ENCODE data around the gene ANKRD39. TPM values are rescaled to one million over a fixed set of nuclear protein-coding genes. Genes with fewer than 3 reads are reported as not detected.

The ANKRD39 gene
- total RNA-seq, 1 experiment from 2014 or later = 19.3 TPM

GRCh38 chr2:96824079-96824870 is 33.5 kb downstream of the ANKRD39 start:
- CTCF ChIA-PET = interaction anchor here (0.8 to 1.6 kb wide), 4 partner anchors 9 to 270 kb away, joined by 3 to 8 read pairs (median 4); partner anchors contain the start of gene ANKRD39
- no peaks in the 10 kb centered on the region for H3K27me3 Mint-ChIP-seq (ENCODE audit: insufficient read depth, unreplicated experiment)
- intact Hi-C loops (cut with micrococcal nuclease; ENCODE audit: unreplicated experiment) = loop anchor here (1.0 kb wide), 1 partner anchor 8 kb away; no protein-coding TSS in a partner anchor

DNA sequence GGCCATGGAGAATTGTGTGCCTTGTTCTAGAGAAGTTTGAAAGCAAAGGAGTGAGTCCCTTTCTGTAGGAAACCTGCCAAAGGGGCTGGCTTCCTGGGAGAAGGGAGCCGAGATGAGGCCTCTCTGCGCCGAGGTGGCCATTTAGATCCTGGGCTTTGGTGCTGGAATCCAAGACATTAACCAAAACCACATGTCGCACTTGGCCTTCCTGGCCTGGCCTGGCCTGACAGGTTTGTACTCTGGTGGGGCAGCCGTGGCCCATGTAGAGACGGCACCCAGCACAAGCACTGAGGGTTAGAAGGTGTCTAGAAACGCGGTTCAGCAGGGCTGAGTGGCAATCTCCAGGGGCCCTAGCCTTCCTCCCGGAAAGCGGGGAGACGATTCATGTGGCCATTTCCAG is 34.6 kb downstream of the ANKRD39 start:
- intact Hi-C loops (cut with micrococcal nuclease; ENCODE audit: unreplicated experiment) = no loop called here
- Mint-ChIP-seq H3K27me3 (ENCODE audit: insufficient read depth, unreplicated experiment) (no peaks in the 10 kb centered on the region), H3K9me3 (ENCODE audit: unreplicated experiment) (no peaks in the 10 kb centered on the region), H3K27ac (ENCODE audit: unreplicated experiment) (peak overlapping the region; percentile 46), H3K4me3 (ENCODE audit: unreplicated experiment) (no peak overlapping the region), H3K4me1 (ENCODE audit: low read depth, unreplicated experiment) (peaks cover 46% of the 10 kb centered on the region), H3K36me3 (ENCODE audit: insufficient read depth, unreplicated experiment) (peaks cover 97% of the 10 kb centered on the region)
- BruUV-seq (replicated peaks) = no TSS peak
- H3K9me3 ChIP-seq = no peaks in the 10 kb centered on the region
- DNase-seq = no peak
- no peaks in the 10 kb centered on the region for H3K27me3 ChIP-seq (replicated peaks; ENCODE audit: control insufficient read depth, insufficient read depth, low read length)
- peaks cover 11% of the 10 kb centered on the region for H3K36me3 ChIP-seq (ENCODE audit: control insufficient read depth, insufficient read depth, low read length)
- TF ChIP-seq CTCF (IDR thresholded peaks at IDR 0.05; ENCODE audit: insufficient read depth in 1 of 2, low read depth in 1 of 2, low read length in 1 of 2, severe bottlenecking in 1 of 2, unreplicated experiment in 1 of 2) = no peak
- ChIA-PET POLR2A (no interaction called here), CTCF (no interaction called here)
- H3K4me3 ChIP-seq (ENCODE audit: low read depth, low read length) = no peak overlapping the region
- H3K4me1 ChIP-seq = peaks cover 59% of the 10 kb centered on the region

More at GRCh38 chr2:96824079-96824870, 33.5 kb downstream of the ANKRD39 start:
- DNase-seq = peak in 1 of 2 experiments; percentile 48
- no TSS peak for BruUV-seq (replicated peaks)
- Mint-ChIP-seq H3K27ac (ENCODE audit: unreplicated experiment) (peak overlapping the region; percentile 46), H3K4me3 (ENCODE audit: unreplicated experiment) (peak overlapping the region; percentile 45), H3K36me3 (ENCODE audit: insufficient read depth, unreplicated experiment) (peaks cover 97% of the 10 kb centered on the region), H3K4me1 (ENCODE audit: low read depth, unreplicated experiment) (peaks cover 39% of the 10 kb centered on the region), H3K9me3 (ENCODE audit: unreplicated experiment) (no peaks in the 10 kb centered on the region)
- POLR2A ChIA-PET = no interaction called here
- H3K4me1 ChIP-seq = peaks cover 51% of the 10 kb centered on the region
- peaks cover 13% of the 10 kb centered on the region for H3K36me3 ChIP-seq (ENCODE audit: control insufficient read depth, insufficient read depth, low read length)
- TF ChIP-seq CTCF (IDR thresholded peaks at IDR 0.05; ENCODE audit: insufficient read depth in 1 of 2, low read depth in 1 of 2, low read length in 1 of 2, severe bottlenecking in 1 of 2, unreplicated experiment in 1 of 2) = no peak
- no peaks in the 10 kb centered on the region for H3K9me3 ChIP-seq
- no peaks in the 10 kb centered on the region for H3K27me3 ChIP-seq (replicated peaks; ENCODE audit: control insufficient read depth, insufficient read depth, low read length)
- no peak overlapping the region for H3K4me3 ChIP-seq (ENCODE audit: low read depth, low read length)

DNA sequence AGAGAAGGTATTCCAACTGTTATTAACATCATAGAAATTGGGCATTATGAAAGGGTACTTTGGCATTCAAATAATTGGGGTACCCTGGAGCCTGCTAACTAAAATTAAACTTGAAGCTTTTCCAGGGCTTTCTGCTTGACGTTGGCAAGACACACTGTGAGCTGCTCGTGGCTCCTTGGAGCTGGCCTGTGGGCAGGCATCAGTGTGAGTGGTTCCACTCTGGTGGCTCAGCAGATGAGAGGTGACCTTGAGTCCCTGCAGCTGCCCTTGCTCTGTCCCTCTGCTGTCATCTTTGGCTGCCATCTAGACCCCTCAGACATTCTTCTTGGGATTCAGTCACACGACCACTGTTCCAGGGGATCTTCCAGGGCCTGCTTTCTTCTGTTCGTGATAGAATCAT is 35.0 kb downstream of the ANKRD39 start:
- DNase-seq = no peak
- intact Hi-C loops (cut with micrococcal nuclease; ENCODE audit: unreplicated experiment) = no loop called here
- Mint-ChIP-seq H3K27me3 (ENCODE audit: insufficient read depth, unreplicated experiment) (no peaks in the 10 kb centered on the region), H3K4me1 (ENCODE audit: low read depth, unreplicated experiment) (peaks cover 49% of the 10 kb centered on the region), H3K9me3 (ENCODE audit: unreplicated experiment) (no peaks in the 10 kb centered on the region), H3K36me3 (ENCODE audit: insufficient read depth, unreplicated experiment) (peaks cover 97% of the 10 kb centered on the region), H3K4me3 (ENCODE audit: unreplicated experiment) (no peak overlapping the region), H3K27ac (ENCODE audit: unreplicated experiment) (peak overlapping the region; percentile 46)
- Histone ChIP-seq H3K27me3 (replicated peaks; ENCODE audit: control insufficient read depth, insufficient read depth, low read length) (no peaks in the 10 kb centered on the region), H3K36me3 (ENCODE audit: control insufficient read depth, insufficient read depth, low read length) (peaks cover 10% of the 10 kb centered on the region), H3K9me3 (no peaks in the 10 kb centered on the region), H3K4me1 (peaks cover 59% of the 10 kb centered on the region), H3K4me3 (ENCODE audit: low read depth, low read length) (no peak overlapping the region)
- POLR2A ChIA-PET = no interaction called here
- no TSS peak for BruUV-seq (replicated peaks)
- TF ChIP-seq CTCF (IDR thresholded peaks at IDR 0.05; ENCODE audit: insufficient read depth in 1 of 2, low read depth in 1 of 2, low read length in 1 of 2, severe bottlenecking in 1 of 2, unreplicated experiment in 1 of 2) = no peak
- CTCF ChIA-PET = no interaction called here
